Measurements from ENCODE around the gene AGPAT4.

Gene AGPAT4

GRCh38 chr6:161166176-161166575 is 107.7 kb downstream of the AGPAT4 start:
- DNase-seq: no peak

GRCh38 chr6:161164182-161164625 is 109.7 kb downstream of the AGPAT4 start:
- DNase-seq: no peak

GRCh38 chr6:161163466-161164181 is 110.2 kb downstream of the AGPAT4 start:
- no peak for DNase-seq

- no peak for DNase-seq
Observed at GRCh38 chr6:161162722-161163121, 111.1 kb downstream of the AGPAT4 start.

- no peak for DNase-seq
Observed at GRCh38 chr6:161161889-161162624, 111.8 kb downstream of the AGPAT4 start.

- DNase-seq: no peak
Observed at GRCh38 chr6:161161121-161161520, 112.7 kb downstream of the AGPAT4 start.

GRCh38 chr6:161154796-161155335 is 119.0 kb downstream of the AGPAT4 start:
- DNase-seq: no peak

- no peak for DNase-seq
Observed at GRCh38 chr6:161153725-161154124, 120.1 kb downstream of the AGPAT4 start.

- no peak for DNase-seq
Observed at GRCh38 chr6:161152907-161153662, 120.8 kb downstream of the AGPAT4 start.

- no peak for DNase-seq
Observed at GRCh38 chr6:161152527-161152862, 121.4 kb downstream of the AGPAT4 start.

- no peak for DNase-seq
Observed at GRCh38 chr6:161151660-161152526, 122.0 kb downstream of the AGPAT4 start.

- no peak for DNase-seq
Observed at GRCh38 chr6:161151059-161151645, 122.7 kb downstream of the AGPAT4 start.

- no peak for DNase-seq
Observed at GRCh38 chr6:161150566-161150965, 123.3 kb downstream of the AGPAT4 start.

- DNase-seq: no peak
Observed at GRCh38 chr6:161150136-161150535, 123.7 kb downstream of the AGPAT4 start.

- no peak for DNase-seq
Observed at GRCh38 chr6:161143663-161144430, 130.0 kb downstream of the AGPAT4 start.

- no peak for DNase-seq
Observed at GRCh38 chr6:161142957-161143296, 130.9 kb downstream of the AGPAT4 start.

- DNase-seq: no peak
Observed at GRCh38 chr6:161141173-161141572, 132.7 kb downstream of the AGPAT4 start.

- DNase-seq: no peak
Observed at GRCh38 chr6:161140554-161140875, 133.3 kb downstream of the AGPAT4 start.

- no peak for DNase-seq
Observed at GRCh38 chr6:161139766-161140553, 133.9 kb downstream of the AGPAT4 start.

- no peak for DNase-seq
Observed at GRCh38 chr6:161139304-161139765, 134.5 kb downstream of the AGPAT4 start.
